ENCODE data around the gene ERBB2.
A peak's percentile ranks its signal among the peaks of the same experiment; 100 is the strongest.

The ERBB2 gene

GRCh38 chr17:39663688-39664580 lies 35.9 kb upstream of the ERBB2 start:
- Histone ChIP-seq H2BK15ac (replicated peaks; ENCODE audit: low read depth) (no peak overlapping the region), H3K27ac (ENCODE audit: low read depth, low read length) (no peak overlapping the region), H3K9ac (ENCODE audit: low read length) (peak overlapping the region; percentile 44), H3K56ac (ENCODE audit: low read length) (peak overlapping the region; percentile 68), H3K4me2 (ENCODE audit: low read length) (peak overlapping the region; percentile 52), H2BK120ac (ENCODE audit: low read depth, low read length) (no peak overlapping the region), H2AK5ac (ENCODE audit: low read length) (no peak overlapping the region), H4K5ac (ENCODE audit: low read length) (no peak overlapping the region), H3K4ac (ENCODE audit: low read depth, low read length) (no peak overlapping the region), H3K23ac (ENCODE audit: low read length) (no peak overlapping the region), H3K27me3 (ENCODE audit: insufficient read depth, low read length, poor library complexity) (peaks cover 2% of the 10 kb centered on the region), H3K4me1 (ENCODE audit: control insufficient read depth, low read depth, low read length) (peaks cover 2% of the 10 kb centered on the region), H3K36me3 (ENCODE audit: control insufficient read depth, insufficient read depth, low read length) (no peaks in the 10 kb centered on the region), H3K79me1 (ENCODE audit: low read length) (no peaks in the 10 kb centered on the region), H3K79me2 (ENCODE audit: control insufficient read depth, insufficient read depth, low read length) (no peaks in the 10 kb centered on the region), H4K8ac (ENCODE audit: low read depth, low read length) (no peak overlapping the region), H3K18ac (ENCODE audit: low read length) (no peak overlapping the region), H2BK5ac (ENCODE audit: low read length) (no peak overlapping the region), H3K4me3 (ENCODE audit: low read length) (no peak overlapping the region)
- peak; percentile 75 for DNase-seq
- WGBS (ENCODE audit: extremely low coverage, insufficient coverage, low lambda C conversion rate) = no CpG with 5 or more reads among the region's 17 CpGs

GRCh38 chr17:39664581-39665561 lies 35.0 kb upstream of the ERBB2 start, which contains the start of gene TCAP:
Gene TCAP, plus strand, starts transcription at chr17:39665349. Its CDS starts 11 bp downstream, at chr17:39665360.
- no peaks in the 10 kb centered on the region for H3K79me1 ChIP-seq (ENCODE audit: low read length)
- H3K4me1 ChIP-seq (ENCODE audit: control insufficient read depth, low read depth, low read length) = peaks cover 2% of the 10 kb centered on the region
- no peak within 1 kb of the TSS for H2BK15ac ChIP-seq (replicated peaks; ENCODE audit: low read depth)
- H3K4me2 ChIP-seq (ENCODE audit: low read length) = no peak within 1 kb of the TSS
- H2BK120ac ChIP-seq (ENCODE audit: low read depth, low read length) = no peak within 1 kb of the TSS
- H3K27ac ChIP-seq (ENCODE audit: low read depth, low read length) = no peak within 1 kb of the TSS
- no peak within 1 kb of the TSS for H3K4me3 ChIP-seq (ENCODE audit: low read length)
- H4K5ac ChIP-seq (ENCODE audit: low read length) = no peak within 1 kb of the TSS
- no peaks in the 10 kb centered on the region for H3K79me2 ChIP-seq (ENCODE audit: control insufficient read depth, insufficient read depth, low read length)
- peak within 1 kb of the TSS; percentile 2 for H3K9ac ChIP-seq (ENCODE audit: low read length)
- H3K56ac ChIP-seq (ENCODE audit: low read length) = peak within 1 kb of the TSS; percentile 68
- no peaks in the 10 kb centered on the region for H3K36me3 ChIP-seq (ENCODE audit: control insufficient read depth, insufficient read depth, low read length)
- H3K27me3 ChIP-seq (ENCODE audit: insufficient read depth, low read length, poor library complexity) = peaks cover 2% of the 10 kb centered on the region
- no peak for DNase-seq
- no peak within 1 kb of the TSS for H3K4ac ChIP-seq (ENCODE audit: low read depth, low read length)
- no peak within 1 kb of the TSS for H2BK5ac ChIP-seq (ENCODE audit: low read length)
- no peak within 1 kb of the TSS for H2AK5ac ChIP-seq (ENCODE audit: low read length)
- H3K23ac ChIP-seq (ENCODE audit: low read length) = no peak within 1 kb of the TSS
- WGBS (ENCODE audit: extremely low coverage, insufficient coverage, low lambda C conversion rate) = no CpG with 5 or more reads among the region's 15 CpGs
- no peak within 1 kb of the TSS for H3K18ac ChIP-seq (ENCODE audit: low read length)
- H4K8ac ChIP-seq (ENCODE audit: low read depth, low read length) = no peak within 1 kb of the TSS

GRCh38 chr17:39665642-39666224 lies 34.1 kb upstream of the ERBB2 start:
- Histone ChIP-seq H3K56ac (ENCODE audit: low read length) (no peak overlapping the region), H3K9ac (ENCODE audit: low read length) (no peak overlapping the region), H4K8ac (ENCODE audit: low read depth, low read length) (no peak overlapping the region), H3K27me3 (ENCODE audit: insufficient read depth, low read length, poor library complexity) (peaks cover 2% of the 10 kb centered on the region), H3K4me1 (ENCODE audit: control insufficient read depth, low read depth, low read length) (peaks cover 2% of the 10 kb centered on the region), H3K36me3 (ENCODE audit: control insufficient read depth, insufficient read depth, low read length) (no peaks in the 10 kb centered on the region), H2BK120ac (ENCODE audit: low read depth, low read length) (no peak overlapping the region), H3K79me1 (ENCODE audit: low read length) (no peaks in the 10 kb centered on the region), H3K23ac (ENCODE audit: low read length) (no peak overlapping the region), H4K5ac (ENCODE audit: low read length) (no peak overlapping the region), H3K4me3 (ENCODE audit: low read length) (no peak overlapping the region), H3K18ac (ENCODE audit: low read length) (no peak overlapping the region), H2AK5ac (ENCODE audit: low read length) (no peak overlapping the region), H3K4ac (ENCODE audit: low read depth, low read length) (no peak overlapping the region), H2BK15ac (replicated peaks; ENCODE audit: low read depth) (no peak overlapping the region), H3K27ac (ENCODE audit: low read depth, low read length) (no peak overlapping the region), H3K79me2 (ENCODE audit: control insufficient read depth, insufficient read depth, low read length) (no peaks in the 10 kb centered on the region), H3K4me2 (ENCODE audit: low read length) (no peak overlapping the region), H2BK5ac (ENCODE audit: low read length) (no peak overlapping the region)
- DNase-seq = no peak
- no CpG with 5 or more reads among the region's 17 CpGs for WGBS (ENCODE audit: extremely low coverage, insufficient coverage, low lambda C conversion rate)

- H3K27me3 ChIP-seq (ENCODE audit: insufficient read depth, low read length, poor library complexity) = peaks cover 2% of the 10 kb centered on the region
- H3K79me2 ChIP-seq (ENCODE audit: control insufficient read depth, insufficient read depth, low read length) = no peaks in the 10 kb centered on the region
- H3K4me1 ChIP-seq (ENCODE audit: control insufficient read depth, low read depth, low read length) = peaks cover 2% of the 10 kb centered on the region
- no peaks in the 10 kb centered on the region for H3K79me1 ChIP-seq (ENCODE audit: low read length)
- H2BK15ac ChIP-seq (replicated peaks; ENCODE audit: low read depth) = no peak overlapping the region
- H3K4me2 ChIP-seq (ENCODE audit: low read length) = no peak overlapping the region
- no peak overlapping the region for H3K56ac ChIP-seq (ENCODE audit: low read length)
- H4K5ac ChIP-seq (ENCODE audit: low read length) = no peak overlapping the region
- H3K36me3 ChIP-seq (ENCODE audit: control insufficient read depth, insufficient read depth, low read length) = no peaks in the 10 kb centered on the region
- no peak overlapping the region for H3K4ac ChIP-seq (ENCODE audit: low read depth, low read length)
- DNase-seq = no peak
- no peak overlapping the region for H3K23ac ChIP-seq (ENCODE audit: low read length)
- no peak overlapping the region for H3K18ac ChIP-seq (ENCODE audit: low read length)
- no peak overlapping the region for H3K27ac ChIP-seq (ENCODE audit: low read depth, low read length)
- no CpG with 5 or more reads among the region's 2 CpGs for WGBS (ENCODE audit: extremely low coverage, insufficient coverage, low lambda C conversion rate)
- H3K4me3 ChIP-seq (ENCODE audit: low read length) = no peak overlapping the region
- no peak overlapping the region for H4K8ac ChIP-seq (ENCODE audit: low read depth, low read length)
- no peak overlapping the region for H2AK5ac ChIP-seq (ENCODE audit: low read length)
- H3K9ac ChIP-seq (ENCODE audit: low read length) = no peak overlapping the region
- no peak overlapping the region for H2BK5ac ChIP-seq (ENCODE audit: low read length)
- no peak overlapping the region for H2BK120ac ChIP-seq (ENCODE audit: low read depth, low read length)
These were observed 33.6 kb upstream of the ERBB2 start for GRCh38 chr17:39666231-39666600.

- H3K27ac ChIP-seq (ENCODE audit: low read depth, low read length) = no peak overlapping the region
- DNase-seq = no peak
These were observed 33.1 kb upstream of the ERBB2 start for GRCh38 chr17:39666601-39667261.

More at GRCh38 chr17:39666601-39667261, 33.1 kb upstream of the ERBB2 start:
- Histone ChIP-seq H2BK5ac (ENCODE audit: low read length) (no peak overlapping the region), H3K79me2 (ENCODE audit: control insufficient read depth, insufficient read depth, low read length) (no peaks in the 10 kb centered on the region), H2BK15ac (replicated peaks; ENCODE audit: low read depth) (no peak overlapping the region), H3K36me3 (ENCODE audit: control insufficient read depth, insufficient read depth, low read length) (no peaks in the 10 kb centered on the region), H3K23ac (ENCODE audit: low read length) (no peak overlapping the region), H3K4me3 (ENCODE audit: low read length) (no peak overlapping the region), H3K4me2 (ENCODE audit: low read length) (no peak overlapping the region), H3K4me1 (ENCODE audit: control insufficient read depth, low read depth, low read length) (peaks cover 2% of the 10 kb centered on the region), H3K79me1 (ENCODE audit: low read length) (no peaks in the 10 kb centered on the region), H3K27me3 (ENCODE audit: insufficient read depth, low read length, poor library complexity) (peaks cover 2% of the 10 kb centered on the region), H2AK5ac (ENCODE audit: low read length) (no peak overlapping the region), H3K4ac (ENCODE audit: low read depth, low read length) (no peak overlapping the region), H4K5ac (ENCODE audit: low read length) (no peak overlapping the region), H3K18ac (ENCODE audit: low read length) (no peak overlapping the region), H3K9ac (ENCODE audit: low read length) (no peak overlapping the region), H2BK120ac (ENCODE audit: low read depth, low read length) (no peak overlapping the region), H4K8ac (ENCODE audit: low read depth, low read length) (no peak overlapping the region), H3K56ac (ENCODE audit: low read length) (no peak overlapping the region)
- WGBS (ENCODE audit: extremely low coverage, insufficient coverage, low lambda C conversion rate) = no CpG with 5 or more reads among the region's 11 CpGs
